HCT116 (cell line): Measurements from ENCODE around the gene ZCCHC3. TPM values are rescaled to one million over a fixed set of nuclear protein-coding genes. Genes with fewer than 3 reads are reported as not detected.

ENCODE experiments used
- ATAC-seq: fragments of 200-7000 bp; cut with Tn5 transposase; 2 replicates; pipeline ENCODE4 v1.9.1; 2020; ENCODE audit warnings: mild to moderate bottlenecking, moderate library complexity
- BruUV-seq: library from RNA; stranded (reverse); fragments of 400-500 nt; replicated peaks from 2 replicates; lab custom pipeline; 2021; lab: Mats Ljungman, UMichigan
- CTCF ChIA-PET: fragments of 300-600 bp; sonication (Branson Sonifier 250); formaldehyde crosslinking; loops from one replicate; lab custom pipeline; 2021; ENCODE audit warnings: antibody characterized with exemption; lab: Charles Lee
- POLR2A ChIA-PET: fragments of 300-600, 350-600 bp; sonication (Branson Sonifier 250); formaldehyde crosslinking; loops from one replicate; lab custom pipeline; 2021; ENCODE audit warnings: antibody characterized with exemption; lab: Charles Lee
- RAD21 ChIA-PET, 2 experiments: fragments of 300-600 bp; sonication (Branson Sonifier 250); formaldehyde crosslinking; loops; one replicate each; lab custom pipeline; 2023; ENCODE audit warnings: low total read pairs in 2 of 2; ENCODE audit not compliant: uncharacterized antibody in 2 of 2, unreplicated experiment in 2 of 2, low non-redundant PET in 1 of 2; lab: Charles Lee
- DNase-seq: peaks from one replicate; pipeline ENCODE4 v3.0.0-alpha.2; 2010; ENCODE audit warnings: low read depth, low spot score
- H2AFZ ChIP-seq: fragments of 200-600 bp; shearing (Covaris generic), sonication (generic); 2 replicates; pipeline ENCODE4 v1.6.1; 2017; ENCODE audit warnings: low read depth, mixed run types, mixed read lengths, antibody characterized with exemption, low read length; ENCODE audit not compliant: poor library complexity, severe bottlenecking
- H3K27ac ChIP-seq: 2 replicates; pipeline ENCODE4 v1.5.1; 2012; ENCODE audit warnings: low read depth, low read length
- H3K27me3 ChIP-seq: fragments of 200-600 bp; sonication (generic); 2 replicates; pipeline ENCODE4 v1.6.1; 2016; ENCODE audit warnings: mixed run types, low read length, mixed read lengths; ENCODE audit not compliant: insufficient read depth
- H3K36me3 ChIP-seq, 2 experiments: fragments of 200-500 bp in 1 of 2; fragments of 200-600 bp in 1 of 2; sonication (Bioruptor generic) in 1 of 2; sonication (generic) in 1 of 2; 2 replicates each; pipeline versions ENCODE4 v1.5.1 to v1.6.1; 2014 to 2016; ENCODE audit warnings: low read length in 2 of 2, inconsistent platforms in 1 of 2, mixed read lengths in 1 of 2, mixed run types in 1 of 2; ENCODE audit not compliant: insufficient read depth in 2 of 2, control insufficient read depth in 1 of 2
- H3K4me1 ChIP-seq, 2 experiments: fragments of 200-600 bp in 1 of 2; sonication (generic) in 1 of 2; 2 replicates each; pipeline versions ENCODE4 v1.5.1 to v1.6.1; 2012 to 2017; ENCODE audit warnings: low read length in 2 of 2, inconsistent platforms in 1 of 2, mild to moderate bottlenecking in 1 of 2, mixed read lengths in 1 of 2, mixed run types in 1 of 2, moderate library complexity in 1 of 2; ENCODE audit not compliant: insufficient read depth in 2 of 2, control insufficient read depth in 1 of 2
- H3K4me2 ChIP-seq: fragments of 200-600 bp; sonication (generic); 2 replicates; pipeline ENCODE4 v1.6.1; 2017; ENCODE audit warnings: mixed run types, low read length, mixed read lengths
- H3K4me3 ChIP-seq, 2 experiments: fragments of 200-600 bp in 1 of 2; sonication (generic) in 1 of 2; replicated peaks in 1 of 2; 2 replicates each; pipeline ENCODE4 v1.5.1; 2011 to 2016; ENCODE audit warnings: low read length in 2 of 2, control low read depth in 1 of 2, low read depth in 1 of 2, mild to moderate bottlenecking in 1 of 2, mixed read lengths in 1 of 2, mixed run types in 1 of 2
- H3K79me2 ChIP-seq: fragments of 200-600 bp; sonication (generic); 2 replicates; pipeline ENCODE4 v1.6.1; 2017; ENCODE audit warnings: mild to moderate bottlenecking, mixed run types, low read length, moderate library complexity, mixed read lengths; ENCODE audit not compliant: insufficient read depth
- H3K9ac ChIP-seq: fragments of 200-600 bp; sonication (generic); 2 replicates; pipeline ENCODE4 v1.6.1; 2016; ENCODE audit warnings: low read length, mixed read lengths
- H3K9me2 ChIP-seq: fragments of 200-600 bp; sonication (generic), shearing (Covaris generic); 2 replicates; pipeline ENCODE4 v1.6.1; 2017; ENCODE audit warnings: mixed run types, mild to moderate bottlenecking, moderate library complexity; ENCODE audit not compliant: insufficient read depth
- H3K9me3 ChIP-seq, 2 experiments: fragments of 200-500 bp in 1 of 2; fragments of 200-600 bp in 1 of 2; sonication (Bioruptor generic) in 1 of 2; sonication (generic) in 1 of 2; 2 replicates each; pipeline ENCODE4 v1.6.1; 2014 to 2017; ENCODE audit warnings: low read length in 2 of 2, mixed read lengths in 2 of 2, inconsistent platforms in 1 of 2, low read depth in 1 of 2, mild to moderate bottlenecking in 1 of 2, mixed run types in 1 of 2, moderate library complexity in 1 of 2; ENCODE audit not compliant: control insufficient read depth in 1 of 2, insufficient read depth in 1 of 2
- H4K20me1 ChIP-seq: fragments of 200-600 bp; sonication (generic), shearing (Covaris generic); 2 replicates; pipeline ENCODE4 v1.6.1; 2017; ENCODE audit warnings: mixed run types, mild to moderate bottlenecking, moderate library complexity; ENCODE audit not compliant: insufficient read depth
- CEBPB ChIP-seq: IDR thresholded peaks from 2 replicates; pipeline ENCODE4 v1.6.1; 2012; ENCODE audit warnings: low read depth
- EZH2 ChIP-seq: fragments of 200-600 bp; sonication (generic); IDR thresholded peaks from 2 replicates; pipeline ENCODE4 v1.6.1; 2017; ENCODE audit warnings: antibody characterized with exemption, mixed run types
- JUND ChIP-seq: IDR thresholded peaks from 2 replicates; pipeline ENCODE4 v1.6.1; 2012
- POLR2AphosphoS5 ChIP-seq: IDR thresholded peaks from 2 replicates; pipeline ENCODE4 v1.6.1; 2011; ENCODE audit warnings: mild to moderate bottlenecking, low read depth, low read length, moderate library complexity
- RAD21 ChIP-seq: IDR thresholded peaks from 2 replicates; pipeline ENCODE4 v1.6.1; 2012; ENCODE audit warnings: low read depth, mild to moderate bottlenecking
- SIN3A ChIP-seq: IDR thresholded peaks from 2 replicates; pipeline ENCODE4 v1.6.1; 2012; ENCODE audit warnings: low read depth
- SRF ChIP-seq: IDR thresholded peaks from 2 replicates; pipeline ENCODE4 v1.6.1; 2012; ENCODE audit warnings: low read depth
- TCF7L2 ChIP-seq: IDR thresholded peaks from 2 replicates; pipeline ENCODE4 v1.7.0; 2011; ENCODE audit warnings: borderline replicate concordance, inconsistent platforms; ENCODE audit not compliant: insufficient read depth, insufficient read length; ENCODE audit errors: extremely low read depth
- ZNF274 ChIP-seq: fragments of 200-500 bp; sonication (Bioruptor generic); IDR thresholded peaks from 2 replicates; pipeline ENCODE4 v1.6.1; 2014; ENCODE audit warnings: mild to moderate bottlenecking, low read depth, low read length, inconsistent platforms
- intact Hi-C: fragments of 100-400 bp; cut with micrococcal nuclease; formaldehyde crosslinking; loops from 2 replicates; pipeline ENCODE4 v1.10.0; 2022
- total RNA-seq: library from RNA; stranded (reverse); gene quantifications from one replicate; pipeline ENCODE4 v1.2.1, GENCODE V29; 2021; ENCODE audit not compliant: unreplicated experiment
- TF ChIP-seq, protein P1 (sequence below): IDR thresholded peaks from 2 replicates; pipeline ENCODE4 v1.6.1; 2011; ENCODE audit warnings: mild to moderate bottlenecking, low read length, moderate library complexity; ENCODE audit not compliant: insufficient replicate concordance; ENCODE audit errors: extremely low read depth
- TF ChIP-seq, protein P2 (sequence below): IDR thresholded peaks from 2 replicates; pipeline ENCODE4 v1.6.1; 2012
- TF ChIP-seq, protein P3 (sequence below), 3 experiments: fragments of 200-600 bp in 1 of 3; sonication (generic) in 1 of 3; IDR thresholded peaks in 2 of 3; conservative IDR thresholded peaks in 1 of 3; 2 replicates each; pipeline ENCODE4 v1.5.1; 2012 to 2017; ENCODE audit warnings: low read depth in 2 of 3, low read length in 2 of 3, antibody characterized with exemption in 1 of 3, borderline replicate concordance in 1 of 3, control low read depth in 1 of 3, mild to moderate bottlenecking in 1 of 3, mixed read lengths in 1 of 3, mixed run types in 1 of 3, moderate library complexity in 1 of 3; ENCODE audit not compliant: insufficient read depth in 1 of 3

ZCCHC3 gene
- total RNA-seq, 1 experiment from 2014 or later = 19.3 TPM

DNA sequence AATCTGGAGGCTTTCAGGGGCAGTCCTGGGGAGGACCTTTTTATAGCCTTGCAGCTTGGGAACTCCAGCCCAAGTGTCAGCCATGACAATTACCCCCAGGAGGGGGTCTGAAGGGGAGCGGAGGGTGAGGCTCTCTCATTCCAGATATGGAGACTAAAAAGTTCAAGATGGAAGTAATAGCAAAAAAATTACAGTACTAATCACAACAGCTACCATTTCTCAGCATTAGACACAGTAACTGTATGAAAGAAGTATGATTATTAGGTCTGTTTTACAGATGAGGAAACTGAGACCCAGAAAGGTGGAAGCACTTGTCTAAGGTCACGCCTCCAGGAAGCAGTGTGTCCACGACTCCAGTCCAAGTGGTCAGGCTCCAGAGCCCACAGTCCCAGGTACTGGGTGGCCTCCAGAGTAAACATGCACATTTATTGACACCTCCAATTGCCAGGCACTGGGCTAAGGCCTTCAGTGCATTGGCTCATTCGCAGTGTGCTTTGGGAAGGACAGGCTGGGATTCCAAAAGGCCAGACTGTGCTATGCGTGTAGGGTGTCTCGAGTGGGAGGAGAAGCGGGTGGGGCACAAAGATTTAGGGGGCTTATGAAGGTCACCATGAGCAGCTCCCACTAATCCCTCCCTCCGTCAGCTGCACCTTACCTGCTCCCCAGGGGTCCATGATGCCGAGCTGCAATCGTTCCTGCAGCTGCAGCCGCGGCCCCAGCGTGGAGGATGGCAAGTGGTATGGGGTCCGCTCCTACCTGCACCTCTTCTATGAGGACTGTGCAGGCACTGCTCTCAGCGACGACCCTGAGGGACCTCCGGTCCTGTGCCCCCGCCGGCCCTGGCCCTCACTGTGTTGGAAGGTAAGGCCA lies 51.8 kb downstream of the ZCCHC3 start:
- intact Hi-C loops = no loop called here
- Histone ChIP-seq H3K79me2 (no peaks in the 10 kb centered on the region), H3K9me2 (no peaks in the 10 kb centered on the region), H3K36me3 (no peaks in the 10 kb centered on the region), H3K9ac (no peak overlapping the region), H3K9me3 (no peaks in the 10 kb centered on the region; a peak in 1 of 4 replicates), H4K20me1 (no peaks in the 10 kb centered on the region), H2AFZ (no peak overlapping the region), H3K4me2 (peak overlapping the region; percentile 95), H3K27ac (peak overlapping the region; percentile 72), H3K4me3 (peak overlapping the region; percentile 64 to 80; a peak in 2 of 4 replicates), H3K27me3 (no peaks in the 10 kb centered on the region), H3K4me1 (peaks cover 9 to 26% of the 10 kb centered on the region in 2 experiments)
- TF ChIP-seq ZNF274 = no peak
- TF ChIP-seq, protein P1, sequence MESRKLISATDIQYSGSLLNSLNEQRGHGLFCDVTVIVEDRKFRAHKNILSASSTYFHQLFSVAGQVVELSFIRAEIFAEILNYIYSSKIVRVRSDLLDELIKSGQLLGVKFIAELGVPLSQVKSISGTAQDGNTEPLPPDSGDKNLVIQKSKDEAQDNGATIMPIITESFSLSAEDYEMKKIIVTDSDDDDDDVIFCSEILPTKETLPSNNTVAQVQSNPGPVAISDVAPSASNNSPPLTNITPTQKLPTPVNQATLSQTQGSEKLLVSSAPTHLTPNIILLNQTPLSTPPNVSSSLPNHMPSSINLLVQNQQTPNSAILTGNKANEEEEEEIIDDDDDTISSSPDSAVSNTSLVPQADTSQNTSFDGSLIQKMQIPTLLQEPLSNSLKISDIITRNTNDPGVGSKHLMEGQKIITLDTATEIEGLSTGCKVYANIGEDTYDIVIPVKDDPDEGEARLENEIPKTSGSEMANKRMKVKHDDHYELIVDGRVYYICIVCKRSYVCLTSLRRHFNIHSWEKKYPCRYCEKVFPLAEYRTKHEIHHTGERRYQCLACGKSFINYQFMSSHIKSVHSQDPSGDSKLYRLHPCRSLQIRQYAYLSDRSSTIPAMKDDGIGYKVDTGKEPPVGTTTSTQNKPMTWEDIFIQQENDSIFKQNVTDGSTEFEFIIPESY = no peak
- TF ChIP-seq EZH2 = no peak
- no peak for TF ChIP-seq SRF
- TF ChIP-seq, protein P2, sequence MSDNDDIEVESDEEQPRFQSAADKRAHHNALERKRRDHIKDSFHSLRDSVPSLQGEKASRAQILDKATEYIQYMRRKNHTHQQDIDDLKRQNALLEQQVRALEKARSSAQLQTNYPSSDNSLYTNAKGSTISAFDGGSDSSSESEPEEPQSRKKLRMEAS = no peak
- no peak for TF ChIP-seq CEBPB
- TF ChIP-seq POLR2AphosphoS5 = no peak
- no peak for TF ChIP-seq RAD21
- TF ChIP-seq SIN3A = no peak
- TF ChIP-seq JUND = no peak
- no peak for TF ChIP-seq TCF7L2
- TF ChIP-seq, protein P3, sequence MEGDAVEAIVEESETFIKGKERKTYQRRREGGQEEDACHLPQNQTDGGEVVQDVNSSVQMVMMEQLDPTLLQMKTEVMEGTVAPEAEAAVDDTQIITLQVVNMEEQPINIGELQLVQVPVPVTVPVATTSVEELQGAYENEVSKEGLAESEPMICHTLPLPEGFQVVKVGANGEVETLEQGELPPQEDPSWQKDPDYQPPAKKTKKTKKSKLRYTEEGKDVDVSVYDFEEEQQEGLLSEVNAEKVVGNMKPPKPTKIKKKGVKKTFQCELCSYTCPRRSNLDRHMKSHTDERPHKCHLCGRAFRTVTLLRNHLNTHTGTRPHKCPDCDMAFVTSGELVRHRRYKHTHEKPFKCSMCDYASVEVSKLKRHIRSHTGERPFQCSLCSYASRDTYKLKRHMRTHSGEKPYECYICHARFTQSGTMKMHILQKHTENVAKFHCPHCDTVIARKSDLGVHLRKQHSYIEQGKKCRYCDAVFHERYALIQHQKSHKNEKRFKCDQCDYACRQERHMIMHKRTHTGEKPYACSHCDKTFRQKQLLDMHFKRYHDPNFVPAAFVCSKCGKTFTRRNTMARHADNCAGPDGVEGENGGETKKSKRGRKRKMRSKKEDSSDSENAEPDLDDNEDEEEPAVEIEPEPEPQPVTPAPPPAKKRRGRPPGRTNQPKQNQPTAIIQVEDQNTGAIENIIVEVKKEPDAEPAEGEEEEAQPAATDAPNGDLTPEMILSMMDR (IDR thresholded peaks at IDR 0.05 in 2 of 3, conservative IDR thresholded peaks at IDR 0.05 in 1 of 3; ENCODE audit: borderline replicate concordance in 1 of 3, insufficient read depth in 1 of 3, low read depth in 2 of 3, low read length in 2 of 3) = no peak
- no peak for DNase-seq
- RAD21 ChIA-PET = no interaction called here
- BruUV-seq = no TSS peak
- no peak for ATAC-seq
- CTCF ChIA-PET = interaction anchor here (1.0 kb wide), 1 partner anchor 82 kb away, joined by 3 read pairs; no protein-coding TSS in a partner anchor
- POLR2A ChIA-PET = interaction anchor here (1.0 kb wide), 1 partner anchor 13 kb away, joined by 3 read pairs; no protein-coding TSS in a partner anchor

Other genes with a start within 250 kb of the ZCCHC3 start
- not detected for gene DEFB125, start 209.9 kb upstream of the ZCCHC3 start, total RNA-seq
- gene DEFB126, start 155.0 kb upstream of the ZCCHC3 start, total RNA-seq = not detected
- not detected for gene DEFB127, start 140.1 kb upstream of the ZCCHC3 start, total RNA-seq
- not detected for gene DEFB128, start 107.9 kb upstream of the ZCCHC3 start, total RNA-seq
- not detected for gene DEFB129, start 70.3 kb upstream of the ZCCHC3 start, total RNA-seq
- gene DEFB132, start 39.8 kb upstream of the ZCCHC3 start, total RNA-seq = not detected
- 22.1 TPM for gene C20orf96, start 6.8 kb upstream of the ZCCHC3 start, total RNA-seq
- gene SOX12, start 28.0 kb downstream of the ZCCHC3 start, total RNA-seq = 40.4 TPM
- gene NRSN2, start 49.5 kb downstream of the ZCCHC3 start, total RNA-seq = 1.9 TPM
- gene TRIB3, start 83.2 kb downstream of the ZCCHC3 start, total RNA-seq = 113 TPM
- 180 TPM for gene RBCK1, start 110.7 kb downstream of the ZCCHC3 start, total RNA-seq
- 32.3 TPM for gene TBC1D20, start 165.0 kb downstream of the ZCCHC3 start, total RNA-seq
- gene CSNK2A1, start 246.2 kb downstream of the ZCCHC3 start, total RNA-seq = 284 TPM